ENCODE results near the gene CAPN9.
"Not testable (repeated sequence)": the region's sequence is repeated elsewhere in the genome, so short reads cannot be mapped to it uniquely, and the experiment has no call there.

Gene CAPN9

GRCh38 chr1:230711245-230711644, 35.9 kb upstream of the CAPN9 start:
- DNase-seq, result no peak

- no peak for DNase-seq
These were observed 34.7 kb upstream of the CAPN9 start for GRCh38 chr1:230712470-230712942.

GRCh38 chr1:230713138-230713537, 34.0 kb upstream of the CAPN9 start:
- no peak for DNase-seq

GRCh38 chr1:230713547-230713914, 33.7 kb upstream of the CAPN9 start:
- no peak for DNase-seq

DNA sequence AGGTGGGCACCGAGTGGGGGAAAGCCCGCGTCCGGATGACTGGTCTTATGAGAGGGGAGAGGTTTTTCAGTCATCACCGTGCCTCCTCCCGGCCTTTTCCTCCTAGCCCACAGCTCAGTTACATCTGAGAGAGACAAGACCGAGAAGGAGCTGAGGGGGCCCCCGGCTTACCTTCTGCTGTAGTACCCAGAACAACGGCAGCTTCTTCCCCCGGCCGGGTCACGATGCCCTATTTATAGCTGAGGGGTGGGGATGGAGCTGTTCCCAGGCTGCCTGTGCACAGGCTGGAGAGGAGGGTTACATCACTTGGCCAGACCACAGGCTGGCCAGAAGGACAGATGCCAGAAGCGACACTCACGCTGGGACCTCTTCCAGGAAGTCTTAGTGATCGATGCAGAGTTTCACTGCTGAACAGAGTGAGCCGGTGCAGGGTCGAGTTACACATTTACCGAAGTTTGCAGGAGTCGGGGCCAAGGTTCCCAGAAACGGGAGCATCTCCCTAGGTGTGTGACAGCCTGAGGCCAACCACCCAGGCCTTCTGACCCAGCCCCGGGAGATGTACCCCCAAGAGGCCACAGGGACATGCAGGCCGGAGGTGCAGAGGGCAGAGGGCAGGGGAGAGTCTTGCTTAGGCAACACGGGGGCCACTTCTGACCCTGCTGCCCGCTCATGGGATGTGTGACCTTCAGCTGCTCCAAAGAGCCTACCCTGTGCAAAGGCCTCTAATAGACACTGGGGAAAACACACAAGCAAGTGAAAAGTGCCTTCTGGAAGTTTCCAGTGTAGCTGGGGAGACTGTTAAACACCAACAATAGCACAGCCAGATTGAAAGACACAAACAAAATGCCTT, 33.0 kb upstream of the CAPN9 start, which contains the start of gene AGT:
Gene AGT (minus strand): TSS at position 208 of the 850 bp plus-strand sequence. CDS start 3,299 bp downstream, outside the sequence.
- DNase-seq, result no peak

DNA sequence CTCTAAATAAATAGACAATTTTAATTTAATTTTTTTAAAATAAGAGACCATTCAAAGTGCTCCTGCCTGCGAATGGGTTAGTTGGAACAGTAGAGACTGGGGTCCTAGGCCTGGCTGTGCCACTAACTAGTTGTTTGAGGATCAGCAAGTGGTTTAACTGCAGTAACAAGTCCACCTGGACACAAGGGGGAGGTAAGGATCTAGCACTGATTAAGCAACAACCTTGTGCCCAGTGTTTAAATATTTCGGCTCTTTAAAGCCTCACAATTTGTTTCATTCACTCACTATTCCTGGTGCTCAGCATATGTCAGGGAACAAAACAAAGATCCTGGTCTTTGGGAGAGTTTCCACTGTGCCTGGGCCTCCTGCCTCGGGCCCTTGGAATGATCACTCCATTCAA, 31.7 kb upstream of the CAPN9 start:
- DNase-seq, result no peak

- DNase-seq, result not testable (repeated sequence)
These were observed 30.7 kb upstream of the CAPN9 start for GRCh38 chr1:230716453-230716852.

DNA sequence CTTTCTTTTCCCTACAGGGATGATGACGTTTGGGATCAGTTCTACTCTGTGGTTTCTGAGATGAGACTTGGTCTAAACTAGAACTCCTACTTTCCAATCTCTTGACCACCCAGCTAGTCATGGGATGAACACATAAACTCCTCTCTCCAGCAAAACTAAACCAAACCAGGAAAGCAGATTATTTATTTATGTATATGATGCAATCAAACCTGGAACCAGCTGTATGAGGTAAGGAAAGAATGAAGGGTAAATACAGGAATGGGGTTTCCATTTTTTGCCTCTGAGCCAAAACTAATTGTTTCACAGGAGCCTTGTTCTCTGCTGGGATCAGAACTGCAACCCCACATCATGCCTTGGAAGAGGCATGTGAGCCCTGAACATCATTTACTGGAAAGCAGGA, 29.9 kb upstream of the CAPN9 start:
- DNase-seq, result no peak

DNA sequence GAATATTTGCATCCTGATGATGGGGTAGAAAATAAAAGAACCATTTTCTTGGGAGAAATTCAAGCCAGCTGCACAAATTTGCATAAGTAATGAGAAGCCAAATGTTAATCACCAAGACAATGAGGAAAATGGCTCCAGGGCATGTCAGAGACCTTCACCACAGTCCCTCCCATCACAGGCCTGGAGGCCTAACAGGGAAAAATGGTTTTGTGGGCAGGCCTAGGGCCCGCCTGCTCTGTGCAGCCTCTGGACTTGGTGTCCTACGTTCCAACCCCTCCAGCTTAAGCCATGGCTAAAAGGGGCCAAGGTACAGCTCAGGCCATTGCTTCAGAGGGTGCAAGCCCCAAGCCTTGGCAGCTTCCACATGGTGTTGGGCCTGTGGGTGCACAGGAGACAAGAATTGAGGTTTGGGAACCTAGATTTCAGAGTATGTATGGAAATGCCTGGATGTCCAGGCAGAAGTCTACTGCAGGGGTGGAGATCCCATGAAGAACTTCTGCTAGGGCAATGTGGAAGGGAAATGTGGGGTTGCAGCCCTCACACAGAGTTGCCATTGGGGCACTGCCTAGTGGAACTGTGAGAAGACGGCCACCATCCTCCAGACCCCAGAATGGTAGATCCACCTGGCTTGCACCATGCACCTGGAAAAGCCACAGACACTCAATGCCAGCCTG, 25.2 kb upstream of the CAPN9 start:
- DNase-seq, result not testable (repeated sequence)

GRCh38 chr1:230725256-230726012, 21.8 kb upstream of the CAPN9 start:
- no peak for DNase-seq

DNA sequence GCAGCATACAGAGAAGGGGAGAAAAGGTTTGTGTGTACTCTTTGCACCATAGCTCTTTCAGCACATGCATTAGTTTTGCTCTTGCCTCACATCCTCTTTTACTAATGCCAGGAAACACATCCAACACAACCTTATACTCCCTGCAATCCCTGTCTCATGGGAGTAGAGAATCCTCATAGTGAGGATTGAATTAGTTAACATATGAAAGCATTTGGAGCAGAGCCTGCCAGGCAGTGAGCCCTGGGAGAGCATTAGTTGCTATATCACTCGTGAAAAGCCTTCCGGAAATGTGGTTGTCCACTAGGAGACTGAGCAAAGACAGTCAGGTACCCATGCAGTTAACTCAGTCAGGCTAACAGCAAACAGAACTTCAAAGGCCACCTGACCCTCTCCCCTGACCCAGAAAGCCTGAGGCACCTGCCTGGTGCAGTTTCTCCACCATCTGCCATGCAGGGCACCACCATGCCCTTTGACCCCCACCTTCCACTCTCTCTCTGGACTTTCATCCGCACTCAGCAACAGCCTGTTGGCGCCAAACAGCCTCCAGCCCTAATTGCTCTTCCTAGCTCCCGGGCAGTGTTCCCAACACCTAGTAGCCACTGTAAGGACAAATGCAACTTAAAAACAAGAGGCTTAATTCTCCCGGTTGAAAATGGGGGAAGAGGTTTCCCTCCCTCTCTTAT, 18.3 kb upstream of the CAPN9 start:
- no peak for DNase-seq

DNA sequence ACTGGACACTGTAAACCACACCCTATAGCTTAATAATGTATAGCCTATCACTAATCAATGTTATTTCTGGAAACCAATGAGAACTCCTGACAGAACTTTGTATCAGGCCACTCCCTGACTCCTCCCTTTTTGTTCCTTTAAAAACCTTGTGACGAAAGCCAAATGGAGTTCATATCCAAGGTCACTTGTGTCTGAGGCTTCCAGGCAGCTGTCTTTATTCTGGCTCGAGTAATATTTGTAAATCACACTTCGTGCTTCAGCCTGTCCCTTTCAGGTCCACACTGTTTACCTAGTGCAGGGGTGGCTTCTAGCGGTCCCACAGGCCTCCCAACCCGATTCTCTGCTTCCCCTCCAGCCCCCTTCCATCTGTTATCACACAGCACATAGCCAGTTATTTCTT, 16.2 kb upstream of the CAPN9 start:
- no peak for DNase-seq

DNA sequence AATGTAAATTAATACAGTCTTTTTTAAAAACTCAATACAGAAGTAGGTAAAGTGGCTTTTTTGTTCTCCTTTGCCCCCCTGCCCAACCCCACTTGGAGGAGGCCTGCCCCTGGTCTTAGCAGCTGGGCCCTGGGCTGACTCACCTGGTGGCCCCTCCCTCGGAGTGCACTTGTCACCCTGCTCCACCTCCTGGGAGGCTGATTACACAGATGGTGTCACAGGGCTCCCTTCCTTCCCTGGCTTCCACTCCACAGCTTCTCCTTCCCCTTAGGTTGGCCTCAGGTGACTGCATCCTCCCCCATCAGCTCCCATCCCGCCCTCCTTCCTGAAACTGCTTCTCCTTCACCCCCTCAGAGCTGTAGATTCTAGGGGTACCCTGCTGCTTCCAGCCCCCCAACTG, 11.7 kb upstream of the CAPN9 start:
- DNase-seq, result no peak

GRCh38 chr1:230737622-230738262, 9.4 kb upstream of the CAPN9 start:
- no peak for DNase-seq

DNA sequence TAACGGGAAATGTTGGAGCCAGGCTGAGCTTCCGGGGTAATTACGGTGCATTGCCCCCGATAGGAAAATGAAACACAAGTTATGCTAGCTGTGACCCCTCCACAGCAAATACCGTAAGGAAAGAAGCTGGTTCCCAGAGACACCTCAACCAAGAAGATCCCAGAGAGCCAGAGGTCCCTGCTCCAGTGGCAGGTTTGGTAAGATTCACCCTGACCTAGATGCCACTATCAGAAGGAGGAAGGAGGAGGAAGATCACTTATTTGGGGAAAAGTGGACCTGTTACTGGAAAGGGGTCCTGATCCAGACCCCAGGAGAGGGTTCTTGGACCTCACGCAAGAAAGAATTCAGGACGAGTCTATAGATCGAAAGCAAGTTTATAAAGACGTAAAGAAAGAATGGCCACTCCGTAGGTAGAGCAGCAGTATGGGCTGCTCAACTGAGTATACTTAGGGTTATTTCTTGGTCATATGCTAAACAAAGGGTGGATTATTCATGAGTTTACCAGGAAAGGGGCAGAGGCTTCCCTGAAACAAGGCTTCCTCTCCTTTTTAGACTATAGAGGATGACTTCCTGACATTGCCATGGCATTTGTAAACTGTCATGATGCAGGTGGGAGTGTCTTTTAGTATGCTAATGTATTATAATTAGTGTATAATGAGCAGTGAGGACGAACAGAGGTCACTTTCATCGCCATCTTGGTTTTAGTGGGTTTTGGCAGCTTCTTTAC, 7.5 kb upstream of the CAPN9 start:
- no peak for DNase-seq

DNA sequence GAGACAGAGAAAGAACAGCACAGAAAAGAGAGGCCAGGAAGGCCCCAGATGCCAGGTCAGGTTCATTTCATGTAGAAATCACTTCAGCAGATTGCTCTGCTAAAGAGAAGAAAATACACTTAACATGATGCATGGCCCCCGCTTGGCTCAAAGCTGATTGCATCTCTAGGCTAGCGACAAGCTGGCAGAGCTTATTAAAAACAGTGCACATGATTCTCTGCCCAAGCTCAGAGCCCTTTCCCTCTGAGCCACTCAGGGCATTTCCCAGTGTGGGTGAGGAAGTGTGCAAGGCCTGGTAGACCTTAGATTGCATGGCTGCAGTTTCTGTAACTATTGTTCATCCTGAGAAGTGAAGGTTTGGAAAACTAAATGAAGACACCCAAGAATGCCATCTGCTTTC, 3.3 kb upstream of the CAPN9 start:
- DNase-seq, result no peak

- DNase-seq, result no peak
These were observed 2.8 kb upstream of the CAPN9 start for GRCh38 chr1:230744382-230744781.

DNA sequence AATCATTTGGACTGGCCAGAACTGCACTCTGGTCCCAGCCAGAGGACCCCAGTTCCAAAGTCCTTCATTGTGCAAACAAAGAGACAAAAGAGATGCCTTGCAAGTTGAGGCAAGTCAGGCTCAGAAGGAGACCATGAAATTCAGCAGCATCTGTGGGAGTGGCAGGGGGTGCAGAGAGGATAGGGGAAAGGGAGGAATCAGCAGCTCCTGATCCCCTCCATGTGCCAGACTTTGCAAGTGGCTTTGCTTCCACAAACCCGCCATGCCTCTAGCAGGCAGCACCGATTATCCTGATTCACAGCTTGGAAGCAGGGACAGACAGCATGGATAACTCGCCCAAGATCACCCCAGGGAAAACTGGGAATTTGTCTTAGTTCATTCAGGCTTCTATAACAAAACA, 2.1 kb upstream of the CAPN9 start:
- no peak for DNase-seq

DNA sequence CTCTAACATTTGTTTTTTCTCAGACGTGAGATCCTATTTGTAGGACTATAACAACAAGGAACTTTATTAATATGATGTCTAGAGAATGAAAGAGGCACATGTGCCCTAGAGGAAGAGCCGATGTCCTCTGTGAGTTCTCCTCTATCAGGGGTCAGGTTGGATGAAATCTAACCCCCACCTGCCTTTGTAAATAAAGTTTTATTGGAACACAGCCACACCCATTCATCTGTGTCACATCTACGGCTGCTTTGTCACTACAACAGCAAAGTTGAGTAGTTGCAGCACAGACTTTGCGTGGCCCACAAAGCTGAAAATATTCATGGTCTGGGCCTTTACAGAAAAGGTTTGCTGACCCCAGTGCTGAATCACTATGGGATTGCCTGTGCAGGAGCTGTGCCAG, 571 bp upstream of the CAPN9 start:
- no peak for DNase-seq

GRCh38 chr1:230747890-230748800, 957 bp downstream of the CAPN9 start:
- no peak for DNase-seq

DNA sequence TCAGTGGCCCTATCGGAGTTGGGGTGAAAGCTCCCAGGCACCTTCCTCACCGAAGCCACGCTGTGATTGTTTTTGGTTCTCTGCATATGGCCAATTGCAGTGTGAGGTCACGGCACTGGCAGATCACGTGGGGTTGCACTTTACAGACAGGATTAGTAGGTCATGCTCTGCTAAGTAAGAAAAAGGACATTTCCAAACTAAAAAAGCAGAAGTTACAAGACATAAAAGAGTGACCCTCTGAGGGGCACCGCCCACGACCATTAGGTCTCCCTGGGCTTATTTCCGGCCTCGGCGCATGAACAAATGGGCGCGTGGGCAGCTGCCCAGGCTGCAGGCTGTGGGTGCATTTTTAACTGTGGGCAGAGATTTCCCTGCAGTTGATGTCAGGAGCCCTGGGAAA, 2.0 kb downstream of the CAPN9 start:
- no peak for DNase-seq
